Left ventricle myocardium inferior (tissue), 1 donor: ENCODE results near the gene MAGED2. TPM values are rescaled to one million over a fixed set of nuclear protein-coding genes. Genes with fewer than 3 reads are reported as not detected.

Source experiments
- DNase-seq: peaks from one replicate; pipeline ENCODE4 v3.0.0-alpha.2; 2020
- H3K27ac ChIP-seq: fragments of 200-600 bp; replicated peaks from 2 replicates; pipeline ENCODE4 v1.8.0; 2021
- H3K27me3 ChIP-seq: fragments of 200-600 bp; 2 replicates; pipeline ENCODE4 v1.8.0; 2021; ENCODE audit warnings: low read depth
- H3K36me3 ChIP-seq: fragments of 200-600 bp; 2 replicates; pipeline ENCODE4 v1.8.0; 2021
- H3K4me1 ChIP-seq: fragments of 200-600 bp; 2 replicates; pipeline ENCODE4 v1.8.0; 2021
- H3K4me3 ChIP-seq: fragments of 200-600 bp; 2 replicates; pipeline ENCODE4 v1.8.0; 2021; ENCODE audit warnings: mild to moderate bottlenecking, moderate library complexity
- H3K9me3 ChIP-seq: fragments of 200-600 bp; replicated peaks from 2 replicates; pipeline ENCODE4 v1.8.0; 2021
- CTCF ChIP-seq: fragments of 200-600 bp; IDR thresholded peaks from 2 replicates; pipeline ENCODE4 v1.8.0; 2021; ENCODE audit warnings: antibody characterized with exemption, mild to moderate bottlenecking, borderline replicate concordance
- intact Hi-C: fragments of 100-400 bp; cut with micrococcal nuclease; formaldehyde crosslinking; loops from one replicate; pipeline ENCODE4 v1.11.0; 2022
- total RNA-seq: library from RNA; stranded (reverse); fragmentation: NEBNext Ultra II Directional; extraction: Animal tissue kit (Norgen Biotek cat#: 25700); gene quantifications from one replicate; pipeline ENCODE4 v1.2.1, GENCODE V29; 2021
- donor health status: DM: no; HTN: yes; CAD: no; lungs with severe emphysema.

MAGED2 gene
- total RNA-seq, 1 donor from 2014 or later: 81.3 TPM

GRCh38 chrX:54865208-54865607, 57.7 kb downstream of the MAGED2 start:
- Histone ChIP-seq H3K4me3 (no peak overlapping the region), H3K27ac (no peak overlapping the region), H3K4me1 (no peaks in the 10 kb centered on the region), H3K9me3 (peaks cover 14% of the 10 kb centered on the region), H3K27me3 (no peaks in the 10 kb centered on the region), H3K36me3 (no peaks in the 10 kb centered on the region)
- intact Hi-C loops: no loop called here
- no peak for DNase-seq
- TF ChIP-seq CTCF: no peak

Other genes with a start within 250 kb of the MAGED2 start
- gene ITIH6, start 9.5 kb upstream of the MAGED2 start, total RNA-seq: not detected
- gene TRO, start 113.1 kb downstream of the MAGED2 start, total RNA-seq: 1.9 TPM
- 0.19 TPM for gene PFKFB1, start 186.4 kb downstream of the MAGED2 start, total RNA-seq
- 8.4 TPM for gene APEX2, start 192.6 kb downstream of the MAGED2 start, total RNA-seq
- gene ALAS2, start 223.2 kb downstream of the MAGED2 start, total RNA-seq: 0.38 TPM